Liver (tissue), 9 donors: Measurements from ENCODE around the gene GRM3. TPM values are rescaled to one million over a fixed set of nuclear protein-coding genes. Genes with fewer than 3 reads are reported as not detected.
"Not testable (repeated sequence)": the region's sequence is repeated elsewhere in the genome, so short reads cannot be mapped to it uniquely, and the experiment has no call there.

ENCODE experiments used
- DNase-seq: peaks from one replicate; pipeline ENCODE4 v3.0.0-alpha.2; 2017; ENCODE audit warnings: low spot score
- H3K27ac ChIP-seq, 2 donors: one replicate each; pipeline ENCODE4 v1.7.0; 2013; ENCODE audit warnings: inconsistent platforms in 2 of 2, low read length in 2 of 2, control low read depth in 1 of 2, low read depth in 1 of 2, mild to moderate bottlenecking in 1 of 2
- H3K27me3 ChIP-seq, 4 donors: one replicate each; pipeline versions ENCODE4 v1.6.1 to v1.7.0; 2013; ENCODE audit warnings: low read length in 3 of 4, inconsistent platforms in 1 of 4, mild to moderate bottlenecking in 1 of 4, moderate library complexity in 1 of 4; ENCODE audit not compliant: control insufficient read depth in 4 of 4, insufficient read depth in 4 of 4
- H3K36me3 ChIP-seq, 4 donors: one replicate each; pipeline versions ENCODE4 v1.6.1 to v1.7.0; 2013; ENCODE audit warnings: low read length in 3 of 4, mild to moderate bottlenecking in 3 of 4, low read depth in 1 of 4, moderate library complexity in 1 of 4; ENCODE audit not compliant: control insufficient read depth in 4 of 4, insufficient read depth in 3 of 4
- H3K4me1 ChIP-seq, 4 donors: one replicate each; pipeline versions ENCODE4 v1.6.1 to v1.7.0; 2013; ENCODE audit warnings: low read length in 3 of 4, mild to moderate bottlenecking in 3 of 4, moderate library complexity in 1 of 4; ENCODE audit not compliant: control insufficient read depth in 4 of 4, insufficient read depth in 4 of 4
- H3K4me3 ChIP-seq, 3 donors: one replicate each; pipeline versions ENCODE4 v1.6.1 to v1.7.0; 2013; ENCODE audit warnings: low read length in 3 of 3, control low read depth in 1 of 3, low read depth in 1 of 3, mild to moderate bottlenecking in 1 of 3
- H3K9ac ChIP-seq, 2 donors: one replicate each; pipeline ENCODE4 v1.7.0; 2013; ENCODE audit warnings: low read length in 2 of 2, mild to moderate bottlenecking in 2 of 2, moderate library complexity in 2 of 2, control low read depth in 1 of 2, low read depth in 1 of 2
- H3K9me3 ChIP-seq, 4 donors: one replicate each; pipeline versions ENCODE4 v1.6.1 to v1.7.0; 2013; ENCODE audit warnings: low read length in 3 of 4; ENCODE audit not compliant: control insufficient read depth in 4 of 4
- FOXA1 ChIP-seq: IDR thresholded peaks from 2 replicates; pipeline ENCODE4 v1.6.1; 2016; ENCODE audit warnings: antibody characterized with exemption
- FOXA2 ChIP-seq: IDR thresholded peaks from 2 replicates; pipeline ENCODE4 v1.6.1; 2016; ENCODE audit warnings: antibody characterized with exemption
- HNF4A ChIP-seq, 2 donors: conservative IDR thresholded peaks; 2 replicates each; pipeline ENCODE4 v1.6.1; 2016; ENCODE audit warnings: antibody characterized with exemption in 2 of 2, mild to moderate bottlenecking in 2 of 2
- HNF4G ChIP-seq: IDR thresholded peaks from 2 replicates; pipeline ENCODE4 v1.6.1; 2016; ENCODE audit warnings: antibody characterized with exemption
- JUND ChIP-seq, 2 donors: IDR thresholded peaks; 2 replicates each; pipeline ENCODE4 v1.6.1; 2016; ENCODE audit warnings: antibody characterized with exemption in 2 of 2
- NR2F2 ChIP-seq: IDR thresholded peaks from 2 replicates; pipeline ENCODE4 v1.6.1; 2016; ENCODE audit warnings: antibody characterized with exemption
- SP1 ChIP-seq: IDR thresholded peaks from 2 replicates; pipeline ENCODE4 v1.6.1; 2018; ENCODE audit warnings: antibody characterized with exemption, mild to moderate bottlenecking
- YY1 ChIP-seq: IDR thresholded peaks from 2 replicates; pipeline ENCODE4 v1.6.1; 2016; ENCODE audit warnings: antibody characterized with exemption, mild to moderate bottlenecking
- WGBS: extraction: QIAGEN DNeasy Blood & Tissue Kit; methylation state at CpG from one replicate; pipeline ENCODE4 v1.1.7; 2013; 5-methylcytosine and 5-hydroxymethylcytosine counted together
- polyA plus RNA-seq, 2 donors: library from polyadenylated mRNA; stranded (reverse) in 1 of 2; unstranded in 1 of 2; fragments of 200-250 nt in 1 of 2; fragments of >200 nt in 1 of 2; fragmentation: Nextera tagmentation in 1 of 2; extraction: Ambion mirVana in 1 of 2; gene quantifications; one replicate each; pipeline versions ENCODE4 v1.2.1 to v1.2.3, GENCODE V29; 2013 to 2015
- total RNA-seq, 2 donors: library from RNA; depleted of rRNA; stranded (reverse); fragments of >200 nt; gene quantifications; one replicate each; pipeline ENCODE4 v1.2.3, GENCODE V29; 2014
- TF ChIP-seq, protein P1 (sequence below): fragments of 150-350 bp; IDR thresholded peaks from 2 replicates; pipeline ENCODE4 v1.5.1; 2017; ENCODE audit warnings: improper control_type of control experiment, low read depth, low read length; ENCODE audit not compliant: missing input control
- TF ChIP-seq, protein P2 (sequence below): IDR thresholded peaks from 2 replicates; pipeline ENCODE4 v1.6.1; 2016; ENCODE audit warnings: antibody characterized with exemption
- TF ChIP-seq, protein P3 (sequence below): IDR thresholded peaks from 2 replicates; pipeline ENCODE4 v1.6.1; 2016; ENCODE audit warnings: antibody characterized with exemption
- TF ChIP-seq, protein P4 (sequence below): IDR thresholded peaks from 2 replicates; pipeline ENCODE4 v1.6.1; 2016; ENCODE audit warnings: antibody characterized with exemption
- TF ChIP-seq, protein P5 (sequence below): IDR thresholded peaks from 2 replicates; pipeline ENCODE4 v1.6.1; 2016; ENCODE audit warnings: antibody characterized with exemption, mild to moderate bottlenecking
- donor health status: healthy.
- donor health status: healthy.
- donor health status: healthy.
- donor health status: healthy.
- donor health status: healthy.

GRM3 gene
- total and polyA plus RNA-seq, 4 donors, result 0.08 to 0.09 TPM; not detected in 2

DNA sequence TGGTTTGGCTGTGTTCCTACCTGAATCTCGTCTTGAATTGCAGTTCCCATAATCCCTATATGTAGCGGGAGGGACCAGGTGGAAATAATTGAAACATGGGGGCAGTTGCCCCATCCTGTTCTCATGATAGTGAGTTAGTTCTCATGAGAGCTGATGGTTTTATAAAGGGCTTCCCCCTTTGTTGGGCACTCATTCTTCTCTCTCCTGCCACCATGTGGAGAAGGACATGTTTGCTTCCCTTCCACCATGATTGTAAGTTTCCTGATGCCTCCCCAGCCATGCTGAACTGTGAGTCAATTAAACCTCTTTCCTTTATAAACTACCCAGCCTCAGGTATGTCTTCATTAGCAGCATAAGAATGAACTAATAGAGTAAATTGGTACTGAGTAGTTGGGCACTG is 28.0 kb upstream of the GRM3 start:
- not testable (repeated sequence) for H3K9ac ChIP-seq, H3K27me3 ChIP-seq, H3K4me1 ChIP-seq, H3K4me3 ChIP-seq, H3K27ac ChIP-seq, H3K36me3 ChIP-seq, DNase-seq, H3K9me3 ChIP-seq
- WGBS, result 76% methylated on average over 2 of the region's 2 CpGs

DNA sequence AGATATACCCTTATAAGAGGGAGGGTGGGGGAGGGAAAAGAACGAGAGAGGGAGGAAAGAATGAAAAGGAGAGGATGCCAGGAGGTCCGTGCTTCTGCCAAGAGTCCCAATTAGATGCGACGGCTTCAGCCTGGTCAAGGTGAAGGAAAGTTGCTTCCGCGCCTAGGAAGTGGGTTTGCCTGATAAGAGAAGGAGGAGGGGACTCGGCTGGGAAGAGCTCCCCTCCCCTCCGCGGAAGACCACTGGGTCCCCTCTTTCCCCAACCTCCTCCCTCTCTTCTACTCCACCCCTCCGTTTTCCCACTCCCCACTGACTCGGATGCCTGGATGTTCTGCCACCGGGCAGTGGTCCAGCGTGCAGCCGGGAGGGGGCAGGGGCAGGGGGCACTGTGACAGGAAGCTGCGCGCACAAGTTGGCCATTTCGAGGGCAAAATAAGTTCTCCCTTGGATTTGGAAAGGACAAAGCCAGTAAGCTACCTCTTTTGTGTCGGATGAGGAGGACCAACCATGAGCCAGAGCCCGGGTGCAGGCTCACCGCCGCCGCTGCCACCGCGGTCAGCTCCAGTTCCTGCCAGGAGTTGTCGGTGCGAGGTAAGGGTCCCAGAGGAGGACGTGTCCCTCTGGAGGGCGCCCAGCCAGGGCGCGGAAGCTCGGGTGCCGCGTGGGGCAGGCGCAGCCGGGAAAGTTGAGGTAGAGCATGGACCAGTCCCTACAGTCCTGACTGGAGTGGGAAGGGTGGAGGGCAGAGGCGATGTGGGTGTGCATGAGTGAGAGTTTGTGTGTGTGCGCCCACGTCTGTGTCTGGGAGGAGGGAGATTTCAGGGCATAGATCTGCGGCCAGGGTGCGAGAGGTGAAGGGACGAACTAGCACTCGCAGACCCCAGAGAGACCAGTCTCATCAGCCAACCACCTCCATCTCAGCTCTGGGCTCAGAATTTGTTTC is 844 bp downstream of the GRM3 start:
- Histone ChIP-seq H3K4me1 (peaks cover 4 to 17% (median 12%) of the 10 kb centered on the region in 4 donors), H3K27me3 (peaks cover 0 to 16% (median 10%) of the 10 kb centered on the region in 4 donors), H3K9me3 (no peaks in the 10 kb centered on the region), H3K4me3 (peak overlapping the region in 1 of 3 donors; percentile 14), H3K27ac (no peak overlapping the region), H3K9ac (no peak overlapping the region), H3K36me3 (no peaks in the 10 kb centered on the region)
- 4% methylated on average over 42 of the region's 42 CpGs for WGBS
- no peak for DNase-seq
- TF ChIP-seq, protein P1, sequence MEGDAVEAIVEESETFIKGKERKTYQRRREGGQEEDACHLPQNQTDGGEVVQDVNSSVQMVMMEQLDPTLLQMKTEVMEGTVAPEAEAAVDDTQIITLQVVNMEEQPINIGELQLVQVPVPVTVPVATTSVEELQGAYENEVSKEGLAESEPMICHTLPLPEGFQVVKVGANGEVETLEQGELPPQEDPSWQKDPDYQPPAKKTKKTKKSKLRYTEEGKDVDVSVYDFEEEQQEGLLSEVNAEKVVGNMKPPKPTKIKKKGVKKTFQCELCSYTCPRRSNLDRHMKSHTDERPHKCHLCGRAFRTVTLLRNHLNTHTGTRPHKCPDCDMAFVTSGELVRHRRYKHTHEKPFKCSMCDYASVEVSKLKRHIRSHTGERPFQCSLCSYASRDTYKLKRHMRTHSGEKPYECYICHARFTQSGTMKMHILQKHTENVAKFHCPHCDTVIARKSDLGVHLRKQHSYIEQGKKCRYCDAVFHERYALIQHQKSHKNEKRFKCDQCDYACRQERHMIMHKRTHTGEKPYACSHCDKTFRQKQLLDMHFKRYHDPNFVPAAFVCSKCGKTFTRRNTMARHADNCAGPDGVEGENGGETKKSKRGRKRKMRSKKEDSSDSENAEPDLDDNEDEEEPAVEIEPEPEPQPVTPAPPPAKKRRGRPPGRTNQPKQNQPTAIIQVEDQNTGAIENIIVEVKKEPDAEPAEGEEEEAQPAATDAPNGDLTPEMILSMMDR, result no peak
- TF ChIP-seq FOXA1 (no peak), NR2F2 (no peak)
- TF ChIP-seq, protein P2, sequence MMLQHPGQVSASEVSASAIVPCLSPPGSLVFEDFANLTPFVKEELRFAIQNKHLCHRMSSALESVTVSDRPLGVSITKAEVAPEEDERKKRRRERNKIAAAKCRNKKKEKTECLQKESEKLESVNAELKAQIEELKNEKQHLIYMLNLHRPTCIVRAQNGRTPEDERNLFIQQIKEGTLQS, result no peak
- TF ChIP-seq, protein P3, sequence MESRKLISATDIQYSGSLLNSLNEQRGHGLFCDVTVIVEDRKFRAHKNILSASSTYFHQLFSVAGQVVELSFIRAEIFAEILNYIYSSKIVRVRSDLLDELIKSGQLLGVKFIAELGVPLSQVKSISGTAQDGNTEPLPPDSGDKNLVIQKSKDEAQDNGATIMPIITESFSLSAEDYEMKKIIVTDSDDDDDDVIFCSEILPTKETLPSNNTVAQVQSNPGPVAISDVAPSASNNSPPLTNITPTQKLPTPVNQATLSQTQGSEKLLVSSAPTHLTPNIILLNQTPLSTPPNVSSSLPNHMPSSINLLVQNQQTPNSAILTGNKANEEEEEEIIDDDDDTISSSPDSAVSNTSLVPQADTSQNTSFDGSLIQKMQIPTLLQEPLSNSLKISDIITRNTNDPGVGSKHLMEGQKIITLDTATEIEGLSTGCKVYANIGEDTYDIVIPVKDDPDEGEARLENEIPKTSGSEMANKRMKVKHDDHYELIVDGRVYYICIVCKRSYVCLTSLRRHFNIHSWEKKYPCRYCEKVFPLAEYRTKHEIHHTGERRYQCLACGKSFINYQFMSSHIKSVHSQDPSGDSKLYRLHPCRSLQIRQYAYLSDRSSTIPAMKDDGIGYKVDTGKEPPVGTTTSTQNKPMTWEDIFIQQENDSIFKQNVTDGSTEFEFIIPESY, result no peak
- TF ChIP-seq, protein P4, sequence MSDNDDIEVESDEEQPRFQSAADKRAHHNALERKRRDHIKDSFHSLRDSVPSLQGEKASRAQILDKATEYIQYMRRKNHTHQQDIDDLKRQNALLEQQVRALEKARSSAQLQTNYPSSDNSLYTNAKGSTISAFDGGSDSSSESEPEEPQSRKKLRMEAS, result no peak

DNA sequence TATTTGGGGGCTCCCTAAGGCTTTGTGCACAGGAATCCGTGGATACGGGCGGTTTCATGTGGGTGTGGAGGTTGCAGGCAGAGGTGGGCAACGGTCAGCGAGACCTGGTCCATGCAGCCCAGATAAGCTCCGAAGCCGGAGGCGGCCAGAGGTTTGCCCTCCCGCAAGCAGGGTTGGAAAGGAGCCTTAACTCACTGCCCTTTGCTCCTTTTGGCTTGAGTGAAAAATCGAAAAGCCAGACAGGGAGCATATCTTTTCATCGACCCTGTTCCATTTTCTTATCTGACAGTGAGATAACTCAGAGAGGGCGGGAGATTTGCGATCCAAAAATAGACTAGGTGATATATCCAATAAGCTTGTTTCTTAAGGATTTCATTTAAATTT is 1.5 kb downstream of the GRM3 start:
- no peaks in the 10 kb centered on the region for H3K36me3 ChIP-seq
- H3K4me1 ChIP-seq, result peaks cover 4 to 17% (median 12%) of the 10 kb centered on the region in 4 donors
- no peak overlapping the region for H3K4me3 ChIP-seq
- H3K9me3 ChIP-seq, result no peaks in the 10 kb centered on the region
- H3K27me3 ChIP-seq, result peaks cover 0 to 16% (median 10%) of the 10 kb centered on the region in 4 donors
- TF ChIP-seq, protein P2, result no peak
- no peak for TF ChIP-seq HNF4G
- TF ChIP-seq FOXA1, result no peak
- TF ChIP-seq FOXA2, result no peak
- TF ChIP-seq, protein P5, sequence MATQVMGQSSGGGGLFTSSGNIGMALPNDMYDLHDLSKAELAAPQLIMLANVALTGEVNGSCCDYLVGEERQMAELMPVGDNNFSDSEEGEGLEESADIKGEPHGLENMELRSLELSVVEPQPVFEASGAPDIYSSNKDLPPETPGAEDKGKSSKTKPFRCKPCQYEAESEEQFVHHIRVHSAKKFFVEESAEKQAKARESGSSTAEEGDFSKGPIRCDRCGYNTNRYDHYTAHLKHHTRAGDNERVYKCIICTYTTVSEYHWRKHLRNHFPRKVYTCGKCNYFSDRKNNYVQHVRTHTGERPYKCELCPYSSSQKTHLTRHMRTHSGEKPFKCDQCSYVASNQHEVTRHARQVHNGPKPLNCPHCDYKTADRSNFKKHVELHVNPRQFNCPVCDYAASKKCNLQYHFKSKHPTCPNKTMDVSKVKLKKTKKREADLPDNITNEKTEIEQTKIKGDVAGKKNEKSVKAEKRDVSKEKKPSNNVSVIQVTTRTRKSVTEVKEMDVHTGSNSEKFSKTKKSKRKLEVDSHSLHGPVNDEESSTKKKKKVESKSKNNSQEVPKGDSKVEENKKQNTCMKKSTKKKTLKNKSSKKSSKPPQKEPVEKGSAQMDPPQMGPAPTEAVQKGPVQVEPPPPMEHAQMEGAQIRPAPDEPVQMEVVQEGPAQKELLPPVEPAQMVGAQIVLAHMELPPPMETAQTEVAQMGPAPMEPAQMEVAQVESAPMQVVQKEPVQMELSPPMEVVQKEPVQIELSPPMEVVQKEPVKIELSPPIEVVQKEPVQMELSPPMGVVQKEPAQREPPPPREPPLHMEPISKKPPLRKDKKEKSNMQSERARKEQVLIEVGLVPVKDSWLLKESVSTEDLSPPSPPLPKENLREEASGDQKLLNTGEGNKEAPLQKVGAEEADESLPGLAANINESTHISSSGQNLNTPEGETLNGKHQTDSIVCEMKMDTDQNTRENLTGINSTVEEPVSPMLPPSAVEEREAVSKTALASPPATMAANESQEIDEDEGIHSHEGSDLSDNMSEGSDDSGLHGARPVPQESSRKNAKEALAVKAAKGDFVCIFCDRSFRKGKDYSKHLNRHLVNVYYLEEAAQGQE, result no peak
- TF ChIP-seq YY1, result no peak
- no peak for TF ChIP-seq NR2F2
- no peak for TF ChIP-seq SP1
- no peak for TF ChIP-seq HNF4A (conservative IDR thresholded peaks at IDR 0.05)
- TF ChIP-seq JUND (IDR thresholded peaks at IDR 0.05), result no peak
- WGBS, result 13% methylated on average over 13 of the region's 13 CpGs
- no peak overlapping the region for H3K27ac ChIP-seq
- no peak for DNase-seq
- no peak overlapping the region for H3K9ac ChIP-seq
